Sciatic nerve (tissue), 2 donors: ENCODE results near the gene NOXA1. TPM values are rescaled to one million over a fixed set of nuclear protein-coding genes. Genes with fewer than 3 reads are reported as not detected.
A peak's percentile ranks its signal among the peaks of the same experiment; 100 is the strongest.
"Not testable (repeated sequence)": the region's sequence is repeated elsewhere in the genome, so short reads cannot be mapped to it uniquely, and the experiment has no call there.

ENCODE experiments used
- ATAC-seq: fragments of 200-7000 bp; cut with Tn5 transposase; one replicate; pipeline ENCODE4 v1.9.1; 2020; ENCODE audit warnings: mild to moderate bottlenecking, moderate library complexity
- DNase-seq: peaks from one replicate; pipeline ENCODE4 v3.0.0-alpha.2; 2020; ENCODE audit warnings: low spot score
- intact Hi-C: fragments of 100-400 bp; cut with DNase I; formaldehyde crosslinking; loops from one replicate; pipeline ENCODE4 v1.14.2; 2022
- total RNA-seq: library from RNA; stranded (reverse); fragmentation: NEBNext Ultra II Directional; extraction: Animal tissue kit (Norgen Biotek cat#: 25700); gene quantifications from one replicate; pipeline ENCODE4 v1.2.1, GENCODE V29; 2021
- donor health status: DM: no; HTN: no; CAD: no.
- donor health status: DM: no; HTN: no; CAD: no.

The NOXA1 gene
- total RNA-seq: 7.4 TPM

GRCh38 chr9:137422604-137423513 is at the start of gene NOXA1, which contains the start of gene EXD3:
TSS of gene NOXA1 (plus strand) at chr9:137423393. CDS start at chr9:137423530, 137 bp downstream.
TSS of gene EXD3 (minus strand) at chr9:137423162. CDS start at chr9:137395357, 27,805 bp downstream.
- peak; percentile 97 for DNase-seq
- ATAC-seq: peak; percentile 95
- intact Hi-C loops: no loop called here

- DNase-seq (peak; percentile 46), ATAC-seq (no peak)
- intact Hi-C loops: no loop called here
Measured at GRCh38 chr9:137373611-137373980, 49.6 kb upstream of the NOXA1 start.

GRCh38 chr9:137374131-137374845 is 48.9 kb upstream of the NOXA1 start:
- intact Hi-C loops: no loop called here
- ATAC-seq (no peak), DNase-seq (peak; percentile 48)

GRCh38 chr9:137375321-137376058 is 47.7 kb upstream of the NOXA1 start:
- no peak for DNase-seq
- no peak for ATAC-seq
- intact Hi-C loops: no loop called here

- intact Hi-C loops: no loop called here
- peak; percentile 17 for DNase-seq
Measured at GRCh38 chr9:137376386-137376785, 46.8 kb upstream of the NOXA1 start.

GRCh38 chr9:137378688-137379410 is 44.3 kb upstream of the NOXA1 start:
- peak; percentile 48 for DNase-seq
- intact Hi-C loops, ATAC-seq: not testable (repeated sequence)

More at GRCh38 chr9:137376386-137376785, 46.8 kb upstream of the NOXA1 start:
- no peak for ATAC-seq

- intact Hi-C loops: no loop called here
- DNase-seq: peak; percentile 49
- no peak for ATAC-seq
Measured at GRCh38 chr9:137379761-137380161, 43.4 kb upstream of the NOXA1 start.

GRCh38 chr9:137380171-137380570 is 43.0 kb upstream of the NOXA1 start:
- intact Hi-C loops: no loop called here
- DNase-seq: no peak
- no peak for ATAC-seq

GRCh38 chr9:137380606-137381005 is 42.6 kb upstream of the NOXA1 start:
- no peak for ATAC-seq
- intact Hi-C loops: no loop called here
- peak; percentile 34 for DNase-seq

GRCh38 chr9:137381501-137382443 is 41.4 kb upstream of the NOXA1 start:
- DNase-seq (peak; percentile 48), ATAC-seq (no peak)
- intact Hi-C loops: no loop called here

- intact Hi-C loops: no loop called here
- ATAC-seq (peak; percentile 16), DNase-seq (peak; percentile 52)
Measured at GRCh38 chr9:137382444-137383080, 40.6 kb upstream of the NOXA1 start.

GRCh38 chr9:137383081-137383783 is 40.0 kb upstream of the NOXA1 start:
- DNase-seq (peak; percentile 48), ATAC-seq (no peak)
- intact Hi-C loops: no loop called here

GRCh38 chr9:137383784-137384756 is 39.1 kb upstream of the NOXA1 start:
- DNase-seq (peak; percentile 45), ATAC-seq (no peak)
- intact Hi-C loops: no loop called here

- intact Hi-C loops: no loop called here
- ATAC-seq: no peak
- no peak for DNase-seq
Measured at GRCh38 chr9:137385061-137385655, 38.0 kb upstream of the NOXA1 start.

GRCh38 chr9:137386507-137387113 is 36.6 kb upstream of the NOXA1 start:
- intact Hi-C loops, DNase-seq, ATAC-seq: not testable (repeated sequence)
